K562 (cell line): ENCODE measurements around the gene OCA2. TPM values are rescaled to one million over a fixed set of nuclear protein-coding genes. Genes with fewer than 3 reads are reported as not detected.

Experiments used
- ATAC-seq: fragments of 200-7000 bp; cut with Tn5 transposase; 3 replicates; pipeline ENCODE4 v1.9.1; 2020; ENCODE audit warnings: moderate library complexity
- BruUV-seq: library from RNA; stranded (reverse); fragments of 400-500 nt; replicated peaks from 2 replicates; lab custom pipeline; 2021; lab: Mats Ljungman, UMichigan
- CTCF ChIA-PET: fragments of 300-600 bp; formaldehyde crosslinking; extraction: SDS; loops from one replicate; lab custom pipeline; 2021; ENCODE audit warnings: low intra/inter-chr PET ratio; lab: Yijun Ruan, JAX
- POLR2A ChIA-PET: fragments of 300-600, 350-650 bp; sonication (Branson Sonifier 250); formaldehyde crosslinking; extraction: SDS; loops from one replicate; lab custom pipeline; 2021; ENCODE audit warnings: antibody characterized with exemption, inconsistent platforms; lab: Yijun Ruan, JAX
- DNase-seq, 4 experiments: peaks; one replicate each; pipeline versions ENCODE4 v3.0.0 to v3.0.0-alpha.2; 2011 to 2018; ENCODE audit warnings: low spot score in 3 of 4, mixed read lengths in 3 of 4; ENCODE audit errors: extremely low read depth in 1 of 4
- FAIRE-seq: peaks from 2 replicates; lab custom pipeline; 2011; peaks lifted over from hg19 to GRCh38; lab: Jason Lieb, UNC
- H2AFZ ChIP-seq: 2 replicates; pipeline ENCODE4 v1.6.0; 2011; ENCODE audit warnings: low read depth, low read length, control low read depth, inconsistent platforms
- H3K27ac ChIP-seq: fragments of 200-600 bp; 3 replicates; pipeline ENCODE4 v1.8.0; 2011; ENCODE audit warnings: low read depth, mild to moderate bottlenecking, control low read depth, inconsistent platforms, low read length, moderate library complexity, mixed read lengths; ENCODE audit errors: extremely low read depth
- H3K27me3 ChIP-seq, 2 experiments: fragments of 300-600 bp in 1 of 2; 2 replicates in 1 of 2; 3 replicates in 1 of 2; pipeline versions ENCODE4 v1.6.0 to v1.8.0; 2011; ENCODE audit warnings: inconsistent platforms in 2 of 2, low read length in 2 of 2, mild to moderate bottlenecking in 1 of 2, mixed read lengths in 1 of 2, moderate library complexity in 1 of 2; ENCODE audit not compliant: control insufficient read depth in 2 of 2, insufficient read depth in 2 of 2
- H3K36me3 ChIP-seq: fragments of 300-600 bp; 3 replicates; pipeline ENCODE4 v1.8.0; 2011; ENCODE audit warnings: mild to moderate bottlenecking, low read length, inconsistent platforms; ENCODE audit not compliant: control insufficient read depth, insufficient read depth
- H3K4me1 ChIP-seq, 2 experiments: fragments of 200-600 bp in 1 of 2; replicated peaks in 1 of 2; 2 replicates in 1 of 2; 3 replicates in 1 of 2; pipeline versions ENCODE4 v1.5.1 to v1.8.0; 2011; ENCODE audit warnings: inconsistent platforms in 2 of 2, low read length in 2 of 2, mild to moderate bottlenecking in 1 of 2, mixed read lengths in 1 of 2, moderate library complexity in 1 of 2; ENCODE audit not compliant: control insufficient read depth in 2 of 2, insufficient read depth in 2 of 2
- H3K4me2 ChIP-seq: 2 replicates; pipeline ENCODE4 v1.6.1; 2011; ENCODE audit warnings: low read length, control low read depth, inconsistent platforms, mixed read lengths; ENCODE audit not compliant: insufficient read depth
- H3K4me3 ChIP-seq: fragments of 200-600 bp; sonication (generic), shearing (Covaris generic); 2 replicates; pipeline ENCODE4 v1.5.1; 2016; ENCODE audit warnings: control low read depth, inconsistent platforms
- H3K79me2 ChIP-seq: fragments of 200-600 bp; 3 replicates; pipeline ENCODE4 v1.8.0; 2011; ENCODE audit warnings: low read length, inconsistent platforms; ENCODE audit not compliant: control insufficient read depth, insufficient read depth
- H3K9ac ChIP-seq, 2 experiments: 2 replicates each; pipeline versions ENCODE4 v1.6.0 to v1.6.1; 2011; ENCODE audit warnings: low read depth in 2 of 2, low read length in 2 of 2, control low read depth in 1 of 2, inconsistent platforms in 1 of 2, mild to moderate bottlenecking in 1 of 2, mixed read lengths in 1 of 2; ENCODE audit not compliant: insufficient read depth in 1 of 2
- H3K9me1 ChIP-seq: one replicate; pipeline ENCODE4 v1.6.0; 2011; ENCODE audit warnings: inconsistent platforms, mild to moderate bottlenecking, low read length, moderate library complexity; ENCODE audit not compliant: control insufficient read depth, insufficient read depth
- H3K9me3 ChIP-seq: replicated peaks from 2 replicates; pipeline ENCODE4 v1.5.1; 2011; ENCODE audit warnings: low read depth, low read length, inconsistent platforms; ENCODE audit not compliant: control insufficient read depth, insufficient read depth
- H4K20me1 ChIP-seq: replicated peaks from 2 replicates; pipeline ENCODE4 v1.6.1; 2011; ENCODE audit warnings: low read length, inconsistent platforms, mixed read lengths; ENCODE audit not compliant: control insufficient read depth, insufficient read depth
- E2F4 ChIP-seq: sonication (generic); formaldehyde crosslinking; IDR thresholded peaks from 2 replicates; pipeline ENCODE4 v1.8.0; 2022; ENCODE audit warnings: mild to moderate bottlenecking, low read depth, missing genetic modification reagents
- XRCC3 ChIP-seq: fragments of 450-650 bp; IDR thresholded peaks from 2 replicates; pipeline ENCODE4 v1.6.1; 2017; ENCODE audit warnings: mild to moderate bottlenecking, moderate library complexity
- ZNF316 ChIP-seq: fragments of 450-650 bp; IDR thresholded peaks from 2 replicates; pipeline ENCODE4 v1.6.1; 2016
- ZNF695 ChIP-seq: fragments of 450-650 bp; formaldehyde crosslinking; IDR thresholded peaks from 2 replicates; pipeline ENCODE4 v1.4.0; 2020; ENCODE audit warnings: mild to moderate bottlenecking, moderate library complexity
- WGBS: fragments of 100-300 bp; shearing (Covaris generic); methylation state at CpG from one replicate; pipeline ENCODE4 v1.1.6; 2016; ENCODE audit warnings: low coverage, mixed read lengths; ENCODE audit not compliant: insufficient coverage; ENCODE audit errors: missing lambda C conversion rate; 5-methylcytosine and 5-hydroxymethylcytosine counted together
- in situ Hi-C: fragments of 300-500 bp; cut with MboI; formaldehyde crosslinking; loops from 4 replicates; pipeline ENCODE4 v1.15.0; 2018; ENCODE audit warnings: inconsistent platforms, mixed read lengths
- intact Hi-C: fragments of 100-400 bp; cut with micrococcal nuclease; formaldehyde crosslinking; loops from 2 replicates; pipeline ENCODE4 v1.14.2; 2022
- polyA plus RNA-seq, 8 experiments: library from polyadenylated mRNA; depleted of rRNA in 4 of 8; stranded (reverse) in 5 of 8; unstranded in 3 of 8; fragments of >200 nt; fragmentation: Nextera tagmentation in 2 of 8; fragmentation: Illumina TruSeq in 1 of 8; extraction: Ambion mirVana in 2 of 8; extraction: Trizol in 1 of 8; gene quantifications; 2 replicates each; pipeline versions ENCODE4 v1.2.1 to v1.2.3, GENCODE V29; 2011 to 2014; ENCODE audit warnings: inconsistent platforms in 1 of 8, missing spikeins in 1 of 8
- total RNA-seq, 7 experiments: library from RNA; depleted of rRNA in 6 of 7; stranded (reverse); fragments of >200 nt in 6 of 7; fragmentation: Illumina TruSeq in 2 of 7; extraction: Trizol in 2 of 7; gene quantifications; 2 replicates each; pipeline versions ENCODE4 v1.2.1 to v1.2.3, GENCODE V29; 2011 to 2021; ENCODE audit warnings: low replicate concordance in 1 of 7
- TF ChIP-seq, protein P1 (sequence below): fragments of 450-650 bp; IDR thresholded peaks from 2 replicates; pipeline ENCODE4 v1.7.1; 2018; ENCODE audit warnings: mild to moderate bottlenecking, low read depth; ENCODE audit not compliant: partially characterized antibody
- TF ChIP-seq, protein P2 (sequence below), 2 experiments: fragments of 450-650 bp; IDR thresholded peaks; 2 replicates each; pipeline ENCODE4 v1.6.1; 2016; ENCODE audit warnings: mild to moderate bottlenecking in 2 of 2, borderline replicate concordance in 1 of 2, low read depth in 1 of 2, moderate library complexity in 1 of 2

The OCA2 gene
- total and polyA plus RNA-seq, 9 of the 15 experiments (the other 6 are each of a cell fraction or from before 2014, with no cell fraction given) = 0.07 to 0.59 (median 0.17) TPM; not detected in 1

DNA sequence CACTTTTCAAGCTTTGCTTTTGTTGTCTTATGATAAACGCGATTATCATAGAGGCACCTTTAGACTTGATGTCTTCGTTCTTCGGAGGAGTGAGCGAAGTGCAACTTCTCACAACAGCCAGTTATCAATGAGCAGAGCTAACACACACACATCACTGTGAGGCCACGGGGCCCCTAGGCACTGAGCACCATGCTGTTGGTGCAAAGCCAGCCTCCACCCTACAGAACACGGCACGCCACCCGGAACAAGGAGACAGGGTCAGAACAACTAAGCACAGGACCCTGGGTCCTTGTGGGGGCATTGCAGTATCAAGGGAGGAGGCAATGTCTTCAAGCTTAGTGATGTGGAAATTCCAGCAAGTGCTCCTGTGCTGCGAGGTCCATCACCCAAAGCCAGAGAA, 244.5 kb downstream of the OCA2 start:
- H3K27me3 ChIP-seq = peaks cover 0 to 15% of the 10 kb centered on the region in 2 experiments; a peak in 1 of 5 replicates
- H3K4me3 ChIP-seq = no peak overlapping the region
- 0% methylated on average over 10 of the region's 10 CpGs for WGBS
- in situ Hi-C loops = no loop called here
- no TSS peak for BruUV-seq
- no peak overlapping the region for H3K27ac ChIP-seq
- no peaks in the 10 kb centered on the region for H3K36me3 ChIP-seq
- DNase-seq (no peak), ATAC-seq (no peak), FAIRE-seq (no peak)
- H3K9ac ChIP-seq = no peak overlapping the region
- intact Hi-C loops = no loop called here
- CTCF ChIA-PET = no interaction called here
- POLR2A ChIA-PET = interaction anchor here (0.7 to 1.0 kb wide), 2 partner anchors 14 to 25 kb away, joined by 3 to 4 read pairs; no protein-coding TSS in a partner anchor
- no peak overlapping the region for H2AFZ ChIP-seq
- H3K79me2 ChIP-seq = no peaks in the 10 kb centered on the region
- H3K9me3 ChIP-seq = no peaks in the 10 kb centered on the region
- H3K4me2 ChIP-seq = no peak overlapping the region
- no peaks in the 10 kb centered on the region for H3K9me1 ChIP-seq
- no peaks in the 10 kb centered on the region for H3K4me1 ChIP-seq
- no peaks in the 10 kb centered on the region for H4K20me1 ChIP-seq
- TF ChIP-seq E2F4 (CRISPR knock-in tag) (no peak), XRCC3 (no peak), ZNF695 (no peak), ZNF316 (no peak)
- TF ChIP-seq, protein P1, sequence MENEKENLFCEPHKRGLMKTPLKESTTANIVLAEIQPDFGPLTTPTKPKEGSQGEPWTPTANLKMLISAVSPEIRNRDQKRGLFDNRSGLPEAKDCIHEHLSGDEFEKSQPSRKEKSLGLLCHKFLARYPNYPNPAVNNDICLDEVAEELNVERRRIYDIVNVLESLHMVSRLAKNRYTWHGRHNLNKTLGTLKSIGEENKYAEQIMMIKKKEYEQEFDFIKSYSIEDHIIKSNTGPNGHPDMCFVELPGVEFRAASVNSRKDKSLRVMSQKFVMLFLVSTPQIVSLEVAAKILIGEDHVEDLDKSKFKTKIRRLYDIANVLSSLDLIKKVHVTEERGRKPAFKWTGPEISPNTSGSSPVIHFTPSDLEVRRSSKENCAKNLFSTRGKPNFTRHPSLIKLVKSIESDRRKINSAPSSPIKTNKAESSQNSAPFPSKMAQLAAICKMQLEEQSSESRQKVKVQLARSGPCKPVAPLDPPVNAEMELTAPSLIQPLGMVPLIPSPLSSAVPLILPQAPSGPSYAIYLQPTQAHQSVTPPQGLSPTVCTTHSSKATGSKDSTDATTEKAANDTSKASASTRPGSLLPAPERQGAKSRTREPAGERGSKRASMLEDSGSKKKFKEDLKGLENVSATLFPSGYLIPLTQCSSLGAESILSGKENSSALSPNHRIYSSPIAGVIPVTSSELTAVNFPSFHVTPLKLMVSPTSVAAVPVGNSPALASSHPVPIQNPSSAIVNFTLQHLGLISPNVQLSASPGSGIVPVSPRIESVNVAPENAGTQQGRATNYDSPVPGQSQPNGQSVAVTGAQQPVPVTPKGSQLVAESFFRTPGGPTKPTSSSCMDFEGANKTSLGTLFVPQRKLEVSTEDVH = no peak
- TF ChIP-seq, protein P2, sequence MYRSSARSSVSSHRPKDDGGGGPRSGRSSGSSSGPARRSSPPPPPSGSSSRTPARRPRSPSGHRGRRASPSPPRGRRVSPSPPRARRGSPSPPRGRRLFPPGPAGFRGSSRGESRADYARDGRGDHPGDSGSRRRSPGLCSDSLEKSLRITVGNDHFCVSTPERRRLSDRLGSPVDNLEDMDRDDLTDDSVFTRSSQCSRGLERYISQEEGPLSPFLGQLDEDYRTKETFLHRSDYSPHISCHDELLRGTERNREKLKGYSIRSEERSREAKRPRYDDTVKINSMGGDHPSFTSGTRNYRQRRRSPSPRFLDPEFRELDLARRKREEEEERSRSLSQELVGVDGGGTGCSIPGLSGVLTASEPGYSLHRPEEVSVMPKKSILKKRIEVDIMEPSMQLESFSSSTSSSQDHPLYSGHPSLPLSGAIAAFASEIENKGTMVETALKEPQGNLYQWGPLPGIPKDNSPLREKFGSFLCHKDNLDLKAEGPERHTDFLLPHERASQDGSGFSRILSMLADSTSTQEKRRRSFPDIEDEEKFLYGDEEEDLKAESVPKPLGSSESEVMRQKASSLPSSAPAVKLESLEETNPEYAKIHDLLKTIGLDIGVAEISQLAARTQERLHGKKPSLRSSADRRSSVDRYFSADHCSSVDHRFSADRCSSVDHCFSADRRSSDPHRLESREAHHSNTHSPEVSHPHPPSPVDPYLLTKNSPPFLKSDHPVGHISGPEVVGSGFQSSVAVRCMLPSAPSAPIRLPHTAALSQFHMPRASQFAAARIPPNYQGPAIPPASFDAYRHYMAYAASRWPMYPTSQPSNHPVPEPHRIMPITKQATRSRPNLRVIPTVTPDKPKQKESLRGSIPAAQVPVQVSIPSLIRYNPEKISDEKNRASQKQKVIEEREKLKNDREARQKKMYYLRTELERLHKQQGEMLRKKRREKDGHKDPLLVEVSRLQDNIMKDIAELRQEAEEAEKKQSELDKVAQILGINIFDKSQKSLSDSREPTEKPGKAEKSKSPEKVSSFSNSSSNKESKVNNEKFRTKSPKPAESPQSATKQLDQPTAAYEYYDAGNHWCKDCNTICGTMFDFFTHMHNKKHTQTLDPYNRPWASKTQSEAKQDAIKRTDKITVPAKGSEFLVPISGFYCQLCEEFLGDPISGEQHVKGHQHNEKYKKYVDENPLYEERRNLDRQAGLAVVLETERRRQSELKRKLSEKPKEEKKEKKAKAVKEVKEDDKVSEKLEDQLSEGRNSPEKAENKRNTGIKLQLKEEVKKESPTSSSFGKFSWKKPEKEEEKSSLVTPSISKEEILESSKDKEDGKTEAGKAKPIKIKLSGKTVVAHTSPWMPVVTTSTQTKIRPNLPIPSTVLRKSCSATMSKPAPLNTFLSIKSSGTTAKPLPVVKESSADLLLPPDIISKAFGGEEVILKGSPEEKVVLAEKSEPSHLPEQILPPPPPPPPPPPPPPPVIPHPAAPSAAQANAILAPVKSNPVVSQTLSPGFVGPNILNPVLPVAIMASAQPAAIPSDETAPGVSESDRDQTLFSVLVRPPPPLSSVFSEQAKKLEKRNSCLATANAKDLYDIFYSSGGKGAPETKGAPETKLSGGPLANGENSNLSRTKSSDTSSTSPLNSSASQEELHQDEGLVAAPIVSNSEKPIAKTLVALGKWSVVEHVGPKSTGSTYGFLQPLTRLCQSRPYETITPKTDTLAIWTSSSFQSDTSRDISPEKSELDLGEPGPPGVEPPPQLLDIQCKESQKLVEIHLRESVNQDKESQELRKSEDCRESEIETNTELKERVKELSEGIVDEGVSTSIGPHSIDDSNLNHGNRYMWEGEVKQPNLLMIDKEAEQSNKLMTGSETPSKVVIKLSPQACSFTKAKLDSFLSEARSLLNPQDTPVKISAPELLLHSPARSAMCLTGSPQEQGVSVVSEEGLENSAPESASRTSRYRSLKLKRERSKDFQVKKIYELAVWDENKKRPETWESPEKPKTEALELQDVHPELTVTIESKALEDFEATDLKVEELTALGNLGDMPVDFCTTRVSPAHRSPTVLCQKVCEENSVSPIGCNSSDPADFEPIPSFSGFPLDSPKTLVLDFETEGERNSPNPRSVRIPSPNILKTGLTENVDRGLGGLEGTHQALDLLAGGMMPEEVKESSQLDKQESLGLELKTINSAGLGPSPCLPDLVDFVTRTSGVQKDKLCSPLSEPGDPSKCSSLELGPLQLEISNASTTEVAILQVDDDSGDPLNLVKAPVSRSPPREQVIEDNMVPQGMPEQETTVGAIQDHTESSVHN (IDR thresholded peaks at IDR 0.05; ENCODE audit: borderline replicate concordance in 1 of 2, low read depth in 1 of 2) = no peak
